HG03060 (cell line): ENCODE measurements around the gene TRIM43B.
"Not testable (repeated sequence)": the region's sequence is repeated elsewhere in the genome, so short reads cannot be mapped to it uniquely, and the experiment has no call there.

ENCODE experiments used
- ATAC-seq: cut with Tn5 transposase; IDR thresholded peaks from one replicate; pipeline ENCODE4 v1.9.1; 2021; ENCODE audit warnings: low read depth, moderate number of reproducible peaks; ENCODE audit not compliant: unreplicated experiment

TRIM43B gene

DNA sequence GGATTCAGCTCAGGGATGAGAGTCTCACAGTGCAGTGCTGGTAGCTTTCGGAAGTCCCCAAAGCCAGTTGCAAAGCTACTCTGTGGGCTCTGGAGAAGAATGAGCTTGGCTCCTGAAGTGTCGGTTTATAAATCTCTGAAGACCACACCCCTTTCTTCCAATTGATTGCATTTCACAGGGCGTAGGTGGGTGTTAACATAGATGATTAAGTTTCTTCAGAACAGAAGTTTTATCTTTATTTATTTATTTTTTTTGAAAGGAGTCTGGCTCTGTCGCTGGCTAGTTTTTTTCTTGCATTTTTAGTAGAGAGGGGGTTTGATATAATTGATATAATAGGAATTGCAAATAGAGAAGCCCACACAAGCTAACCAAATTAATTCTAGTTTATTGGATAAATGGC lies at the start of gene TRIM43B:
Gene TRIM43B (minus strand): TSS at position 101 of the 400 bp plus-strand sequence. CDS start 2,040 bp downstream, outside the sequence.
- not testable (repeated sequence) for ATAC-seq

DNA sequence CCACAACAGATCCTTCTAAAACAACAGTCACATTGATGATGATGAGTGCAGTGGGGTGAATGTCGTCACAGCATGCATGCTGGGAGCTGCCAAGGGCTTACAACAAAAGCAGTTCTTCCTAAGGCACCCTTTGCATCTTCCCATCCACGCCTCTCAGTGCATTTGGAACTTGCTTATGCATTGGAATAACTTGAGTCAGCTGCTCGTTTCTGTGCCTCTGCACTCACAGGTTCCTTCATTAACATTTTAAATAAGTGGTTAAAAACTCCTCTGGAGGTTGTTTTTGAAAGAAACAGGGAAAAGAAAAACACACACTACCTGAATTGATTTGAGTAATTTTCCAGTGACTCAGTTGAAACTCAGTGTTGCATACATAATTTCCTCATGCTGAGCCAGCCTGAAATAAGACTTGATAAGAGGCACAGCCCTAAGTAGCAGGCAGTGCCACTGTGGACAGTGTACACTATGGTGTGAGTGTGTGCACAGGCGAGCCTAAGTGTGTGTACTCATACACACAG lies 46.8 kb upstream of the TRIM43B start:
- ATAC-seq, result peak; percentile 12

DNA sequence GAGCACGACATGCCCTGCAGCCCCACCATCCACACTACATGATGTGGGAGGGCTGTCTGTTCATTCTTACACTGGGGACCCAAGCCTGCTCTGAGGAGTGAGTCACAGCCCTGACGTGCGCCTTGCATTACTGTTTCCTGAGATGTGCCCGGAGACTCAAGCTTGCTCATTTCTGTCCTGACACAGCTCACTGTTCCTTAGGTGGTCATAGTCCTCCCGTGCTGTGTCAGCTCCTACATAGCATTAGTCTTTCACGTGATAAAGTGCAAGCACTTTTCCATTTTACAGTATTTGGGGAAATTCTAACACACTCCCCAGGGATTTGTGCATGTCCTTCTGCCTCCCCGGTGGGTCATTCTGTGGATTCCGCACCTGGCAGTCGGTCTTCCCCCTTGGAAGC lies 46.2 kb upstream of the TRIM43B start:
- peak; percentile 48 for ATAC-seq

DNA sequence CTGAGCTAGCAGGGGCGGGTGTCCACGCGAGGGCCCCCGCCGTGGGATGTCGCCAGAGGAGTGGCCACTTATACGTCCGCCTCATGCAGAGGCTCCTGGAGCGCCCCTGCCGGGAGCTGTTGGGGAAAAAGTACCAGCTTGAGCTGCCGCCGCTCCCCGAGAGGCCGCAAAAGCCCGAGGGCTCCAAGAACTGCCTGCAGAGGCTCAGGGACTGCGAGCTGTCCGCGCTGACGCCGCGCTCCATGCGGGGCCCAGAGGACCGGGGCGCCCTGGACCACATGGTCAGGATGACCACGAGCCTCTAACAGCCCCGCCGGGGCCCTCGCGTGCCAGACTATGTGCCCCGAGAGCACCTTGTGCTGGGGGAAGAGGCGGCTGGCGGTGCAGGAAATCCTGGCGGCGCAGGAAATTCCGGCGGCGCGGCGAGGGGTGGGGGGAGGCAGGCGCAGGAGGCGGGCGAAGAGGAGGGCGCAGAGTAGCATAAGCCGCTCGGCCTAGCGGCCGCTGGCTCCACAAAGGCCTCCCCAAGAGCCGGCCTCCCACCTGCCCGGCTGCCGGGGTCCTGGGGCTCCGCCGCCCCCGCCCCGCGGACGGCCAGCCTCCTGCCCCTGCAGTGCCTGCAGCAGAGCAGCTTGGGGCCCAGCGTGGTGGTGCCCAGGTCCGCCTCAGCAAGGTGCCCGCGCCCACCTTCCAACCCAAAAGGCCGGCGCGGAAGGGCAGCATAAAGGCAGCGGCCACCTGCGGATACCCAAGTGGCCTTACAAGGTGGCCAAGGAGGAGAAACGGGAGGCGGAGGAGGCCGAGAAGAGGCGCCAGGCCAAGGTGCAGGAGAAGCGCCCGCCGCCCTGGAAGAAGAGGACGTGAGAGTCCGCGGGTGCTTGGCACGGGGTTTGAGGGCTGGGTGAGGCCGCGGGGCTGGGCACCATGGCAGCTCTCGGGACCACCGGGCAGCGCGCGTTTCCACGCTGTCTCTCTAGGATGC lies 42.1 kb upstream of the TRIM43B start:
- ATAC-seq, result no peak

DNA sequence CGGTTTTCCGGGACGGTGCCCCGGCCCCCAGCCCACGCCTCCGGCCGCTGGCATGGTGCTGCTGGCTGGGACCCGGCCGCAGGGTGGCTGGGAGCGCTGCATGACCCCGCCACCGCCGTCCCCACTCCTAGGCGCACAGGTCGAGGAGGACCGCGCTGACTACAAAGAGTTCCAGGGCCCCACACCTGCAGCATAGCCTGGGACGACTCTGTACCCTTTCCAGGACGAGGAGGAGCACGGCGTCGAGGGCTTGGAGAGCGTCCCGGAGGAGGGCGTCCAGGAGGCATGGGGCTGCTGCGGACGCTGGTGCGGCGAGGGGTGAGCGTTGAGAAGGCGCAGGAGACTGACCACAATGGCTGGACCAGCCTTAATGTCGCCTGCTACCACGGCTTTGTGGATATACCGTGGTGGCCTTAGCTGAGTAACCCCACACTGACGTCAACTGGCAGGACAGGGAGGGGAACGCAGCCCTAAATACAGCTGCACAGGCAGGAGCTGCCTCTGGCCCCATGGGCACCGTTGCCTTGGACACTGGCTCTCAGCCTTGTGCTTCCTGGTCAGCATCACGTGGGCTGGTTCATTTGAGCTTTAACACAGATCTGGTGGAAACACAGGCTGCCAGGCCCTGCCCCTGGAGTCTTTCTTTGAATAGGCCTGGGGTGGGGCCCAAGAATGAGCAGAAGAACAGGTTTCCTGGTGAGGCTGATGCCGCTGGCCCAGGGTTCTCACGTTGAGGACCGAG lies 40.9 kb upstream of the TRIM43B start:
- ATAC-seq, result no peak

DNA sequence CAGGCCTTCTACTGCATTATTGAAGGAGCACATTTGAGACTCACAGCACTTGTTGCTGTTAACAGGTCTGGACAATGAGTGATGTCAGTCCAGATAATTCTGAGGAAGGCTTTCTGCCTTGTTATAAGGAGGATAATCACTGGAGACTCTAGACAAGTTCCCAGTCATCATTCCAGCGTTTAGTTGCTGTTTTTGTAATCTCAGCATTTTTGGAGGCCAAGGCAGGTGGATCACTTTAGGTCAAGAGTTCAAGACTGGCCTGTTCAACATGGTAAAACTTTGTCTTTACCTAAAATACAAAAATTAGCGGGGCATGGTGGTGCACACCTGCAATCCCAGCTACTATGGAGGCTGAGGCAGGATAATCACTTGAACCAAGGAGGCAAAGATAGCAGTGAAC lies 39.6 kb upstream of the TRIM43B start:
- ATAC-seq, result no peak

DNA sequence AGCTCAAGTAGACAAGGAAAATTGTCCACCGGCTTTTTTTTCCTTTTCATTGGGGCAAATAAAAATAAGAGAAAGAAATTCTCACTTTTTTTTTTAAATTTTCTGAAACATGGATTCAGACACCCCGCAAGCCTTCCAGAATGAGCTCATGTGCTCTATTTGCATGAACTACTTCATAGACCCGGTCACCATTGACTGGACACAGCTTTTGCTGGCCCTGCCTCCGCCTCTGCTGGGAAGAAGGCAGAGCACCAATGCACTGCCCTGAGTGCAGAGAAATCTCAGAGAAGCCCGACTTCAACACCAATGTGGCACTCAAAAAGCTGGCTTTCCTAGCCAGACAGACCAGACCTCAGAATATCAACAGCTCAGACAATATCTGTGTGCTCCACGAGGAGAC lies 30.2 kb upstream of the TRIM43B start:
- no peak for ATAC-seq

DNA sequence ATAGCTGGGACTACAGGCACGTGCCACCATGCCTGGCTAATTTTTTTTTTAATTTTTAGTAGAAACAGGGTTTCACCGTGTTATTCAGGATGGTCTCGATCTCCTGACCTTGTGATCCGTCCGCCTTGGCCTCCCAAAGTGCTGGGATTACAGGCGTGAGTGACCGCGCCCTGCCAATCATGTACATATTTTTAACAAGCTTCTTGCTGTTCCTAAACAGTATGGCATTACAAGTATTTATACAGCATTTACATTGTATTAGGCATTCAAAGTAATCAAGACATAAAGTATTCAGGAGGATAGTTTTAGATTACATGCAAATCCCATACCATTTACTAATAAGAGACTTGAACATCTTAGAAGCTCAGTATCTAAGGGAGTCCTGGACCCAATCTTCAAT lies 29.7 kb upstream of the TRIM43B start:
- ATAC-seq, result not testable (repeated sequence)

DNA sequence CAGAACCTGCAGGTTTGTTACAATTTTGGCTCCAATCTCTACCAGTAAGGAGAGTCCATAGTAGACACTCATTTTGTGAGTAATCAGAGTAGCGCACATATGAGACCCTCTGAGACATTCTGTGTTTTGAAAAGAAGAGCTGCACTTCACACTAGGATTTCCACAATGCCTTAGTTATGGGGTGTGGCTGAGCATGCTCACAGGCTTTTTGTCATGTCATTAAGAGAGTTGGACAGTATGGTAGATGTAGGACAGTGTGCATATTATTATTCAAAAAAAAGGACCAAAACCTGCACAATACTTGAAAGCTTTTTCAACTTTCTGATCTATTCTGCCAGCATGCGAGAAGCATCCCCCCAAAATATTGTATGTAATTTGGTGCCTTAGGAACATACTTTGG lies 24.9 kb upstream of the TRIM43B start:
- ATAC-seq, result no peak

DNA sequence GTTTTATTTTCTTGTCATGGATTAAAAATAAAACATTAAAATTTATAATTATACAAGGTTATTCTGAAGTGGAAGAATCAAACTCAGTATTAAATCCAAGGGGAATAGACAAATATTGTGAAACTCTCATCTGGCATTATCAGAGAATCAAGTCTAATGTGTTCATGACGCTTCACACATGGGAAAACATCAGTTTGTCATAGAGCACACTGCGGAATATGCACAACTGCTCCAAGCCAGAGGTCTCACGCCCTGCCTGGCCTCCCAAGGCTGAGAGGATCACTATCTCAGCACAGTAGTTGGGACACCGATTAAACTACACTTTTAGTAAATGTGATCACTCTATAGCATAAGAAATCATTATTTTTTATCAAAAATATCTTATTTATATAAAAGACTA lies 20.7 kb upstream of the TRIM43B start:
- ATAC-seq, result no peak

DNA sequence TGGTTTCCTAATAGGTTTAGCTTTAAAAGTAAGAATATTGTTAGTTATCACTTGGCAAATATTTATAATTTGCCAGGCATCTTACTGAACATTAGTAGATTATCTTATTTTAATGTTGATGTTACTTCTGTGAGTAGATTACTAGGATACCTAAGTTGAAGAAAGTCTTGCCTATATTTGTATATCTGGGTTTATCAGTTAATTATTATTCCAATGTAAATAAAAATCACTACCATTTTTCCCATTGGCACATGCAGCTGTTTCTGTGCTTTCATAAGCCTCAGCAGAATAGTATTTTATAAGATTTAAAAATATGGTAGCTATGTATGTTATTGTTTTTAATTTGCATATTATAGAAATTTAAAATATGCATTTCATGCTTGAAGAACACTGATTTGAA lies 16.3 kb upstream of the TRIM43B start:
- no peak for ATAC-seq

DNA sequence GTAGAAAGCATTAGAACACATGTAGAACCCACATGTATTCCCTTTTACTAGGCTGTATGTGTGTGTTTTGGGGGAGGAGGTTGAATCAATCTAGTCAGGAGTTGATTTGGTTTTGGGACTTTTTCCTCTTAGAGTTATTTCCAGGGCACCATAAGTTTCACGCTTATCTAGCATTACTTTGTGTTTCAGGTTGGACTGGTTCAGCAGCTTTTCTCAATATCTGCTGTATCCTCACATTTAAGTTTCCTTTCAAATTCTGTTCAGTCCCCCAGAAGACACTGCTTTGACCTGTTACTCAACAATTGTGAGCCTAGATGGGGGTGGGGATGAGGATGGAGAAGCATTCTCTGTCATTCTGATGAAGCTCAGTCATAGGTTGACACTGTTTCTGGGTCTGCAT lies 7.5 kb upstream of the TRIM43B start:
- not testable (repeated sequence) for ATAC-seq

DNA sequence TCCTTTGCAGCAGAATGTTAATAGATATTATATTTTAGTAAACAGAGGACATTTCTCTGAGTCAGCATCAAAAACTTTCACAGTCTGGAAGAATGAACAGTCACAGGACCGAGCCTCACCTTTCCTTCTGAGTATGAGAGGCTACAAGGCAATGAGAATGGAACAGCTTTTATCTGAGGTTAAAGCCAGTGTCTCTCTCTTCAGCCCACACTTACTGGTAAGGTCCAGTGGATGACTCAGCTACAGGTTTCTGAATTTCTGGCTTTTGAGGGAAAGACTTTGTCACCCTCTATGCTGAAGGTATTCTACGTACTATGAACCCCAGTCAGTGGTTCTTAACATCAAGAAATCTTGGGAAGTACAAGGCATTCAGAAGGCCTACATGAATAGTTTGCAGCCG lies 9.5 kb downstream of the TRIM43B start:
- ATAC-seq, result not testable (repeated sequence)

DNA sequence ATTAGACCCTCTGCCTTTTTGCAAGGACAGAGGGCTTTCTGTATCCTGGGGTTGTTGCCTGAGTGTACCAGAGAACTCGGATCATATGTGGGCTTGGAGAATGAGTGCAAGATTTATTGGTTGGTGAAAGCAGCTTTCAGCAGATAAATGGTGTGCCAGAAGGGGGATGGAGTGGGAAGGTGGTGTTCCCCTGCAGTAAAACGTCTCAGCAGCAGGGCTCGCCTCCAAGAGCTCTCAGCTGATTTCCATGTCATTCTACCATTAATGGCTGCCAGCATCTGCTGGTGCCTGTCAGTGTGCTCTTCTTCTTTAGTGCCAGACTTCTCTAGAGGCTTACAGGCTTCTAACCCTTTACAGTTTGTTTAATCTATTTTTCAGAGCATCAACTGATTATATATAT lies 16.6 kb downstream of the TRIM43B start:
- ATAC-seq, result not testable (repeated sequence)

DNA sequence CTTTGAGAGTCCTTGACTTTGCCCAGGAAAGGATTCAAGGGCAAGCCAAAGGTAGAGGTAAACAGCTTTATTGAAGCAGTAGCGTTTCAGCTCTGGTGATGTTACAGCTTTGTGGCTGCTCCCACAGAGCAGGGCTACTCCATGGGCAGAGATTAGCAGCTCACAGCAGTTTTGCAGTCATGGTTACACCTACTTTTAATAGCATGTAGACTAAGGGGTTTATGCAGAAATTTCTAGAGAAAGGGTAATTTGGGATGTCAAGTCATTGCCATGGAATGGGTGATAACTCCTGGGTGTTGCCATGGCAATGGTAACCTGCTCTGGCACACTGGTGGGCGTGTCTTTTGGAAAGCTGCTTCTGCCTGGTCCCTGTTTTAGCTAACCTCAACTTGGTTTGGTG lies 18.0 kb downstream of the TRIM43B start:
- not testable (repeated sequence) for ATAC-seq

DNA sequence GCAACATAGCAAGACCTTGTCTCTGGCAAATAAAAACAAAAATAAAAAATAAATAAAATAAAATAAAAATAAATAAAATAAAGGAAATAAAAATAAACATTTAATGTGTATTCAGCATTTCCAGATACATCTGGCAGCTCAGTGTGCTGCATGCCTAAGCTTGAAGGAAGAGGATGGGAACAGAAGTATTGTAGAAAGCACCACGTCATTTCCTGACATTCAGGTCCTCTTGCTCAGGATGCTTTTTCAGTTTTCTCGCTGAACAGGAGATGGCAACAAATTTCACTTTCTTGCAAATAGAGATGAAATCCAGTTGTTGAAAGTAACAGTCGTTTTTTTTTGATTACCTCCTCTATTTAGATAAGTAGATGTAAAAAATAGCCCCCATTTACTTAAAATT lies 21.3 kb downstream of the TRIM43B start:
- not testable (repeated sequence) for ATAC-seq

DNA sequence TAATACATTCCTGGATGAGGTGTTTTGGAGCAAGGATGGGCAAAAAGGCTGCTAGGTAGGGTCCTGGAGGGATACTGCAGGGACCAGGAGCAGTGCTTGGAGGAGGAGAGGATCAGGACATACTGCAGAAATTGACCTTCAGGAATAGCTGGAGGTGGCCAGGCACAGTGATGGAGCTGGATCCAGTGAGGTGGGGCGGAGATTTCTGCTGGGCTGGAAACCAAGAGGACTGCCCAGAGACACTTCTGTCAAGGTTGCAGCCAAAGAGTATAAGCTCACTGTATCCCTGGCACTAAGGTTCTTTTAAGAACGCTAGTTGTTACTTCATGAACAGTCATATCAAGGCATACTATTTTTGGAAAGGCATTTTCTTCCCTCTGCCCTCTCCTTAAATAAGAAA lies 39.2 kb downstream of the TRIM43B start:
- not testable (repeated sequence) for ATAC-seq

DNA sequence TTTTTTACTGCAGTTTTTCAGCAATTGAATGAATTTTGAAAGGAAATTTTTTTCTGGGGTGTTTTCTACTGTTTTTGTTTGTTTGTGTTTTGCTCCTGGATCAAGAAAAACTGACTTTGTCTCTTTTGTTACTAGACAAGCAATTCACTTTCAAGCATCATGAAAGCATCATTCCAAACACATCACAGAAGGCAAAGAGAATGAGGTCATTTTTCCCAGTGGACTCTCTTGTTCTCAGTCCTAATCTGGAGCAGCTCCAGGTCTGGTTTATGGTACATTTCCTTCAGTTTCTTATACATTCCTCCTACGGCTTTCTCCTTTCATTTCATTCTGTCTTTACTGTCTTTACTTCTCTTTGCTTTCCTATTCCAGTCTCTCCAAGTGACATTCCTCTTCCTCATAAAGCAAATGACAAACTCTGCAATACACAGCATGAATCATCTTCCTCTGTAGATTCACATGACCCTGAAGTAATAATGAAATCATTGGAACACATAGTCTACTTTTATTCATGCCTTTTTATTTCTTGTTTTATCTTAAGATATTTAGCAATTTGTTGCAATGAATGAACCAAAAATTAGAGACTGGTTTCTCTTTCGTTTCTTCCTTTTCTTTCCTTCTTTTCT lies 42.0 kb downstream of the TRIM43B start:
- ATAC-seq, result not testable (repeated sequence)

DNA sequence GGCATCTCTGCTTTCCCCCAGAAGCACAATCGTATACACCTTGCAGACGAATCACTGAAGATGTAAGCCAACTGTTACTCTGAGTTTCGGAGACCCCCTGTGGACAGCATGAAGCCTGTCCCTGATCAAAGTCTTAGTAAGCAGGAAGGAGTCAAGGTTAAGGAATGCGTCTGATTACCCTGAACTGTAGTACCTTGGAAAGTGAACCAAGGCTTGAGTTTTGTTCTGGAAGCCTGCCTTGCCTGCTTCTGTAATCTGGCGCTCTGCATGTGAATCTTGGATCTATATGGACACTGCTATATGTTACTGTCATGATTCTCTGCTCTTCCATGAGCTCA lies 48.7 kb downstream of the TRIM43B start:
- not testable (repeated sequence) for ATAC-seq

DNA sequence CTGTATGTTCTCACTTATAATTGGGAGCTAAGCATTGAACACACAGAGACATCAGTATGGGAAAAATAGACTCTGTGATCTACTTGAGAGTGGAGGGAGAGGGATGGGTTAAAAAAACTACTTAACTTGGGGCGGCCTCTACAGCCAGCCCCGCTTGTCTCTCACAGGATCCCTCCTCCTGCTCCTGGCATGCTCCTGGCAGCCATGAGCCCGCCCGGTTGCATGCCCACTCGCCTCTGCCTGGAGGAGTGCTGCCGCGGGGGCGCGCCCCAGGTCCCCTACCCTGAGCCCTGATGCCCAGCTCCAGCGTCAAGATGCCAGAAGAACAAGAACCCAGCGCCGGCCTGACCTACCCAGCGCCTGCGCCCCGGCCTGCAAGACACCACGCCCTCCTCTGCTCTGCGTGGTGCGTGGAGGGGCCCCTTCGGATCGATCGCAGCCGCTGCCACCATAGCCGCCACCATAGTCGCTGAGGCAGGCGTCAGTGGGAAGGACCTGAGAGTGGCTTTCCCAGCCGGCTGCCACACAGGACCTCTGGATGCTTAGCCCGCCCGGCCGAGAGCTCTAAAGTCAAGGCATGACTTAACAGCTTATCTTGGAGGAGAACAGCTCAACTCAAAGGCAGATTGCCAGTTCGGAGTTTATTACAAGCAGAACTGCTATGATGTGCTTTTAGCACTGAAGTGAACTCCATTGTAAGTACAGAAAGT lies 49.2 kb downstream of the TRIM43B start:
- not testable (repeated sequence) for ATAC-seq
